ENCODE data around the gene TNFRSF12A.

Gene TNFRSF12A
- 3.0 to 9.7 reads per million in 2 donors for total RNA-seq

GRCh38 chr16:3020247-3020603 is at the start of gene TNFRSF12A:
Gene TNFRSF12A, plus strand, starts transcription at chr16:3020368. Its CDS starts 30 bp downstream, at chr16:3020398.
- DNase-seq = peak; percentile 33 to 81 (median 54)

GRCh38 chr16:2970563-2970962 is 49.6 kb upstream of the TNFRSF12A start:
- no peak for DNase-seq

GRCh38 chr16:2971134-2971984 is 48.8 kb upstream of the TNFRSF12A start:
- no peak for DNase-seq

GRCh38 chr16:2971985-2972784 is 48.0 kb upstream of the TNFRSF12A start:
- DNase-seq = no peak

GRCh38 chr16:2973093-2973492 is 47.1 kb upstream of the TNFRSF12A start:
- no peak for DNase-seq

GRCh38 chr16:2973605-2974318 is 46.4 kb upstream of the TNFRSF12A start:
- DNase-seq = no peak

- DNase-seq = no peak
Measured at GRCh38 chr16:2974319-2975056, 45.7 kb upstream of the TNFRSF12A start.

GRCh38 chr16:2975161-2975795 is 44.9 kb upstream of the TNFRSF12A start:
- no peak for DNase-seq

GRCh38 chr16:2976201-2976600 is 44.0 kb upstream of the TNFRSF12A start:
- no peak for DNase-seq

GRCh38 chr16:2976673-2977072 is 43.5 kb upstream of the TNFRSF12A start:
- DNase-seq = no peak

GRCh38 chr16:2977440-2977839 is 42.7 kb upstream of the TNFRSF12A start:
- DNase-seq = no peak

- peak in 1 of 5 experiments; percentile 41 for DNase-seq
Measured at GRCh38 chr16:2979669-2980226, 40.4 kb upstream of the TNFRSF12A start.

GRCh38 chr16:2980227-2981176 is 39.7 kb upstream of the TNFRSF12A start, which contains the start of gene PKMYT1:
Gene PKMYT1, minus strand, starts transcription at chr16:2980446. Its CDS starts 789 bp downstream, at chr16:2979657.
- DNase-seq = peak; percentile 91 to 94 (median 91)

- no peak for DNase-seq
Measured at GRCh38 chr16:2981177-2981898, 38.8 kb upstream of the TNFRSF12A start.

- no peak for DNase-seq
Measured at GRCh38 chr16:2981899-2982250, 38.3 kb upstream of the TNFRSF12A start.

- DNase-seq = no peak
Measured at GRCh38 chr16:2982402-2982801, 37.8 kb upstream of the TNFRSF12A start.

- DNase-seq = peak; percentile 28 to 62 (median 53)
Measured at GRCh38 chr16:2983706-2984136, 36.4 kb upstream of the TNFRSF12A start.

- no peak for DNase-seq
Measured at GRCh38 chr16:2985462-2985861, 34.7 kb upstream of the TNFRSF12A start.

GRCh38 chr16:2985893-2986355 is 34.2 kb upstream of the TNFRSF12A start:
- no peak for DNase-seq

Data from T-helper 2 cell (primary cell).